ENCODE data around the gene SLC25A51.

Gene SLC25A51

DNA sequence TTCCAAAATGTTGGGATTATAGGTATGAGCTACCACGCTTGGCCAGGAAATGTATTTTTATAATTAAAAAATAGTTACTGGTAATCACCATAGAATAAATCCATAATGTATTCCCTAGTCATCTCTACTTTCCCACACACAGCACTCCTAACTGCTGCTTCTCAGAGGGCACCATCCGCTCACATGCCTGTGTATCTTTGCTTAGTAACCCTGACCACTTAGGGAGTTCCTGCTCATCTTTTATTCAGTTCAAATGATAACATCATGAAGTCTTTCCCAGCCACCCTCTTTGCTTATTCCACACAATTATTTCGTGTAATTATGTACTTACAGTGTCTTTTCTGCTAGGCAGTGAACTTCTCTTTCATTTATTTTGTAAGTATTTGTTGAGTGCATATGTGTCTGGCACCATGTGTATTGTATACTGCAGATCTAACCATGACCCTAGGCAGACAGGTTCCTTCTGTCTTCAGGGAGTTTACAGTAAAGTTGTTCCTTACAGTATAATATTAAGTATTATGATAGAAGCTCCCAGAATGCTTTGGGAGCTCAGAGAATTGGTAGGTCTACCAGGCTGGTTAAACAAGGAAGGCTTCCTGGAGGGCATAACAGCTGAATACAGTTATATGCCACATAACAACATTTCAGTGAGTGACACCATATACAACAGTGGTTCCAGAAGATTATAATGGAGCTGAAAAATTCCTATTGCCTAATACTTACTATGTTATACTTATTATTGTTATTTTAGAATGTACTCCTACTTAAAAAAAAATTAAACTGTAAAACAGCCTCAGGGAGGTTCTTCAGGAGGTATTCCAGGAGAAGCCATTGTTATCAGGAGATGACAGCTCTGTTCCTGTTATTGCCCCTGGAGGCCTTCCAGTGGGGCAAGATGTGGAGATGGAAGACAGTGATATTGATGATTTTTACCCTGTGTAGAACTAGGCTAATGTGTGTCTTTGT lies 64.1 kb downstream of the SLC25A51 start:
- Histone ChIP-seq H3K27me3 (replicated peaks; ENCODE audit: control insufficient read depth, insufficient read depth, low read length, poor library complexity, severe bottlenecking) (no peaks in the 10 kb centered on the region), H3K4me1 (ENCODE audit: control insufficient read depth, insufficient read depth, low read length, poor library complexity, severe bottlenecking) (no peaks in the 10 kb centered on the region), H3K4me3 (ENCODE audit: insufficient read depth, low read depth, low read length, poor library complexity, severe bottlenecking) (no peak overlapping the region)

More for the DNA sequence above, 64.1 kb downstream of the SLC25A51 start:
- H3K9me3 ChIP-seq (ENCODE audit: control insufficient read depth, low read length) = no peaks in the 10 kb centered on the region
- DNase-seq = no peak
- no peak overlapping the region for H3K27ac ChIP-seq (ENCODE audit: insufficient read depth, low read length, poor library complexity, severe bottlenecking)
- peaks cover 10% of the 10 kb centered on the region for H3K36me3 ChIP-seq (ENCODE audit: control insufficient read depth, insufficient read depth, low read length)
